Measurements from ENCODE around the gene ABCG1.

DNA sequence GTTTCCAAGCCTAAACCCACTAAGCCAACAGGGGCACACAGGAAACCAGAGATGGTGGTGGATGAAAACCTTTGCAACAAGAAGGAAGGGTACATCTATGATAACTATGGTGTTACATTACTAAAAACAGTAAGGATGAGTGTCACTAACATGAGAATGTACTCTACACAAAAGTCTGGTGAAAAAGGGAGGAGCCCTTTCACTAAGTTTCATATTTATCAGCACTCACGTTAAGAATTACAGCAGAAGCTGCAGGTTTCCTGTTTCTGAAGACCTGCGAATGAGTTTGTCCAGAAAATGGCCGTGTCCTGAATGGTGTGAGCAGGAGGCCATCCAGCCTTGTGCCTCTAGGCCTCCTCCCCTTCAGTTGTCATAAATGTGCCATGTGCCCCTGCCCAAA is 17.8 kb downstream of the ABCG1 start:
- no peak for TF ChIP-seq CTCF (IDR thresholded peaks at IDR 0.05; ENCODE audit: low read length)
- TF ChIP-seq EZH2 (IDR thresholded peaks at IDR 0.05; ENCODE audit: borderline replicate concordance, low read length): no peak

All from OCI-LY1 (cell line).